ELR (cell line): ENCODE data around the gene RELB.

Experiments used
- DNase-seq: peaks from one replicate; pipeline ENCODE4 v3.0.0-alpha.2; 2015; ENCODE audit warnings: low read depth

The RELB gene

DNA sequence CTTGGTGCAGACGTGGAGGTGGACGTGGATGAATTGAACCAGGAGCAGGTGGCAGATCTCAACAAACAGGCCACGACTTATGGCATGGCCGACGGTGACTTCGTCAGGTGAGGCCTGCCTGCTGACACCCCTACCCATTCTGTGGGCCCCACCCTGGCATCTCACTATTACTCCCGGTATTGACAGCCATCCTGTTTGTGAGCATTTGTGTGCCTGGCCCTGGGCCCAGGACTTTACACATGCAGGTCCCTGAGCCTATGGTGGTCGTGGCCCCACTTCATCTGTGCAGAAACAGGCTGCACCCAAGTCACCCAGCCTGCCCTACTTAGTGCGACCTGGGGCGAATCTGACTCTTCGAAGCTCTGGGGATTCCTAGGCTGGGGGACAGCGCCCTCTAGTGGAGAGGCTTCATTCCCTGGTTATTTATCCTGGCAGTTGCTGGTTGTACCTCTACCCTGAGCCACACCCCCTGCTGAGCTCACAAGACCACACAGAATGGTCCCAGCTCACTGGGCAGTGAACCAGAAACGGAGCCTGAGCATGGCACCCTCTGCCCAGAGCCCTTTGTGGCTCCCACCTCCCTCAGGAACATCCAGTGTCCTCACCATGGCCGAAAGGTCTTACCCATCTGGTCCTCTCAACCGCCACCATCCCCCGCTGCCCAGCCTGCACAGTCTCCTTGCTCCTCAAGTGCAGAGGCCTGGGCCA, 58.1 kb downstream of the RELB start:
- peak; percentile 84 for DNase-seq

DNA sequence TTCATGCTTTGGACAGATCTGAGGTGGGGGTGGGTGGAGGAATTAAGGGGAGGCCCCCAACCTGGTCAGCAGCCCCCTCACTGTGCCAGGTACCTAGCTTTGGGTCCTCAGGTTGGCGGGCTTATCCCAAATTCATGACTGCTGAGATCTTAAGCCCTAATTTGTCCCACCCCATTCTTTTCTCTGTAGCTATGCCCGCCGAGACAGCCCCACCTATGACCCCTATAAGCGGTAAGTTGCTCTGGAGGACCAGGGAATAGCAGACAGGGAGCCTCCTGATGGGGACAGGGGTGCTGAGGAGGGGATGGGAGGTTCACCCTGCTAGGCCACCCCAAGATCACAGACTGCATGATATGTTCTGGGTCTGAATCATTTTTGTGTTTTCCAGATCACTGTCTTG, 60.7 kb downstream of the RELB start:
- DNase-seq, result no peak

DNA sequence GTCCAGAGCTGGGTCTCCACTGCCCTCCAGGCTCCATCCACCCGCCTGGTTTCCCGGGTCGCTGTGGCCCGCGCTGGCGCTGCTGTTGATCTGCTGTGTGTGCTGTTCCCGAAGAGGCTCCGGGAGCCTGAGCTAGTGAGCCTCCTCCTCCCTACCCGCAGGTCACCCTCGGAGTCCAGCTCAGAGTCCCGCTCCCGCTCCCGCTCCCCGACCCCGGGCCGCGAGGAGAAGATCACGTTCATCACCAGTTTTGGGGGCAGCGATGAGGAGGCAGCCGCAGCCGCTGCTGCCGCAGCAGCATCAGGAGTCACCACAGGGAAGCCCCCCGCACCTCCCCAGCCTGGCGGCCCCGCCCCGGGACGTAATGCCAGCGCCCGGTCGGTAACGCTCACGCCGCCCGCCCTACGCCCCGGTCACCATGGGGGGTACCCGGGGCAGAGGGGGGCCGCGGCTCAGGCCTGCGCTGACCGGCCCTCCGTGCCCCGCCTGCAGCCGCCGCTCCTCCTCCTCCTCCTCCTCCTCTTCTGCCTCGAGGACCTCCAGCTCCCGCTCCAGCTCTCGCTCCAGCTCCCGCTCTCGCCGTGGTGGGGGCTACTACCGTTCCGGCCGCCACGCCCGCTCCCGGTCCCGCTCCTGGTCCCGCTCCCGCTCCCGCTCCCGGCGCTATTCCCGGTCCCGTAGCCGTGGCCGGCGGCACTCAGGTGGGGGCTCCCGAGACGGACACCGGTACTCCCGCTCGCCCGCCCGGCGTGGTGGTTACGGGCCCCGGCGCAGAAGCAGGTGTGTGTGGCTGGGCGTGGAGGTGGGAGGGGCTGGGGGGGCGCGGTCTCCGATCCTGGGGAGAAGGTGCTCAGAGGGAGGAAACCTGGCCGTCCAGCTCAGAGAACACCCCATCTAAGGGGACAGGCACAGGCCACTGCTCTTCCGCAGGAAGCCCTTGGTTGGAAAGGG, 62.9 kb downstream of the RELB start:
- DNase-seq, result no peak

DNA sequence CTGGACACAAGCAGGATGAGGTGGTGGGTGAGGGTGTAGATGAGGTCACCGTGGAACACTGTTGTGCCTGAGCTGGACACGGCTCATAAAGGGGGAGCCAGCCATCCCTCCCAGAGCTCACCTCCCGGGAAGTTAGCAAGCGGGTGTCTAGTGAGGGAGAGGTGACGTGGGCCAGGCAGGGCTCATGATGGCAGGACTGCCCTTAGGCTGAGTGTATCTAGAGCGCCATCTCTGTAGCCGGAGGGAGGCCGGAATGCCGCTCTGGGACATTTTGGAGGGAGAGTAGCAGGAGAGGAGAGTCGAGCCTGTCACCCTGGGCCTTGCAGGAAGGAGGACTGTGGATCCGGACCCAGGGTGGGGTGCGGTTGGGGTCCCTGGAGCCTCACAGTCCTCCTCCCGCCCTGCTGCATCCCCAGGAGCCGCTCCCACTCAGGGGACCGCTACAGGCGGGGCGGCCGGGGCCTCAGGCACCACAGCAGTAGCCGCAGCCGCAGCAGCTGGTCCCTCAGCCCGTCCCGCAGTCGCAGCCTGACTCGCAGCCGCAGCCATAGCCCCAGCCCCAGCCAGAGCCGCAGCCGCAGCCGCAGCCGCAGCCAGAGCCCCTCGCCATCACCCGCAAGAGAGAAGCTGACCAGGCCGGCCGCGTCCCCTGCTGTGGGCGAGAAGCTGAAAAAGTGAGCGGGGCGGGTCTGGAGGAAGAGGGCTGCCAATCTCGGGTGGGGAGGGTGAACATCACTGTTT, 65.8 kb downstream of the RELB start:
- no peak for DNase-seq

DNA sequence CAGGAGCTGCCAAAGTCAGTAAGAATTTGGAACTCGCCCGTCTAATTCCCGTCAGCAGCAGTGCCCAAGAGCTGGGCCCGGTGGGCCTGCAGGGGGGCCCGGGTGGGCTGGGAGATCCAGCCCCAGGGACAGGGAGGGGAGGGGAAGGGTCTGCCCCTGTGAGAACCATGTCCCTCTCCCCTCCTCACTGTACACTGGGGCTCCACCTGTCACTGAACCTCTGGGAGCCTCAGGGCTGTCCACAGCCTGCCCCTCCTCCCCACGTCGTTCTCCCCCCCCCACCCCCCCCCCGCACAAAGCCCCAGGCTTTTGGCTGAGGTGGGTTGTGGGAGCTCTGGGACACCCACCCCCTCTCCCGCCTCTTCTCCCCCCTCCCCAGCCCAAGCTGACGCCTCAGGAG, 66.8 kb downstream of the RELB start:
- DNase-seq, result no peak

DNA sequence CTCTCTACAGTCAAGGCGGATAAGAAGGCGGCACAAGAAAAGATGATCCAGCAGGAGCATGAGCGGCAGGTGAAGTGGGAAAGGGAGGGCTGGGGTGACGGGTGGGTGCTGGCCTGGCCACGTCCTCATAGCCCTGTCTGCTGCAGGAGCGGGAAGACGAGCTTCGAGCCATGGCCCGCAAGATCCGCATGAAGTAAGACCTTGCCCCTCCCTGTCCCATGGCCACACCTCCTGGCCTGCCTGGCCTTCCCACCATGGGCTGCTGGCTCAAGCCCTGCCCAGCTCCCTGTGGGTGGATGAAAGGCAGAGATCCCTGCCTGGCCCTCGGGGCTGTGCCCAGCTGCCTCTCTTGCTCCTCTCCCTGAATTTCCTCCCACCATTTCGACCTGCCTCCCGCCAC, 67.8 kb downstream of the RELB start:
- peak; percentile 28 for DNase-seq

DNA sequence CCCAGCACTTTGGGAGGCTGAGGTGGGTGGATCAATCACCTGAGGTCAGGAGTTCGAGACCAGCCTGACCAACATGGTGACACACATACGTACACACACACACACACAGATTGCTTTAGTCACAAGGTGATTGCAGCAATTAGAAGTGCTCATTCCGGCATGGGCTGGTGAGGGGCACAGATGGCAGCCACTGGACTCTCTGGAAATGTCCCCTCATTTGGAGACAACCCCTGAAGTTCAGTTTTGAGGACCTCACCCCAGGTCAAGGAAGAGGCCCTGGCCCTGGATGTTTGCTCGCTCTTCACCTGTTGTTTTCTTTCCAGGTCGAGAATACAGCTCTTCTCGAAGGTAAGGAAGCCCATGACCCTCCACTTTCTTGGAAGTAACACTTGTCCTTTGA, 69.0 kb downstream of the RELB start:
- DNase-seq, result no peak

DNA sequence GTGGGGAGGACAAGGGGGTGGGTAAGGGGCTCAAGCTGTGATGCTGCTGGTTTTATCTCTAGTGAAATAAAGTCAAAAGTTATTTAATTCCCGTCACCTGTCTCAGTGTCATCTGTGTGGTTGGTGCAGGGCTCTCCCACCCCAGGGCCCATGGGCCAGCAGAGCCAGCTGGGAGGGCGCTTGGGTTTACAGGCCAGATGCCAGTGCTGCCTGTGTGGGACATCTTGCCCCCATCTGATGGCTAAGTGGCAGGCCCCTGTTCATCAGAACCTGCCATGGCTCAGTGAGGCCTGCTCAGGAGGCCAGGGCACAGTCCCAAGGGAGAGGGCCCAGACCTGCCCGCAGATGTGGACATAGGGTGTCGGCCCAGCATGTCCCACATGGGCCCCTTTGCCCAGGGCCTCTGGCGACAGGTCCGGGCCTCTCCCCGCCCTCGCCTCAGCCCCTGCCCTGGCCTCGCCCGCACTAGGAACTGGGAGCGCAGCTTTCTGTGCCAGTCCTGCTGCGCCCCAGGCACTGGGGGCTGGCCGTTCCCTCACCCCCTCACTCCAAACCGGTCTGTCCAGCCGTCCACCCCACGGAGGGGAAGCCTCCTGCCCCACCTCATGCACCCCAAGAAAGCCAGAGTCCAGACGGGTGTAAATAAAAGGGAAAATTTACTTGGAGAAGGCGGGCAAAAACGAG, 69.7 kb downstream of the RELB start:
- DNase-seq, result no peak

DNA sequence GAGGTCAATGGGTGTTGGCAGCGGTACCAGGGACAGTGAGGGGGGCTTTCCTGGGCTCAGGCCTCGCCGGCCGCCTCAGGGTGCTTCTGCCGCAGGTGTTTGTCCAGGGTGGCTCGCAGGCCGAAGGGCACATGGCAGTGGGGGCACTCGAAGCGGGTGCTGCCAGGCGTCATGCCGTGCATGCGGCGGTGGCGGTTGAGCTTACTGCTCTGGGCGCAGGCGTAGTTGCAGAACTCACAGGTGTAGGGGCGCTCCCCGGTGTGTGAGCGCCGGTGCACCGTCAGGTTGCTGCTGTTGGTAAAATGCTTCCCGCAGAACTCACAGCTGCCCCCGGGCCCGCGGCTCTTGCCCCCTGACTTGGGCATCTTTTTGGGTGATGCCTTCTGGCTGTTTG, 70.3 kb downstream of the RELB start:
- no peak for DNase-seq

DNA sequence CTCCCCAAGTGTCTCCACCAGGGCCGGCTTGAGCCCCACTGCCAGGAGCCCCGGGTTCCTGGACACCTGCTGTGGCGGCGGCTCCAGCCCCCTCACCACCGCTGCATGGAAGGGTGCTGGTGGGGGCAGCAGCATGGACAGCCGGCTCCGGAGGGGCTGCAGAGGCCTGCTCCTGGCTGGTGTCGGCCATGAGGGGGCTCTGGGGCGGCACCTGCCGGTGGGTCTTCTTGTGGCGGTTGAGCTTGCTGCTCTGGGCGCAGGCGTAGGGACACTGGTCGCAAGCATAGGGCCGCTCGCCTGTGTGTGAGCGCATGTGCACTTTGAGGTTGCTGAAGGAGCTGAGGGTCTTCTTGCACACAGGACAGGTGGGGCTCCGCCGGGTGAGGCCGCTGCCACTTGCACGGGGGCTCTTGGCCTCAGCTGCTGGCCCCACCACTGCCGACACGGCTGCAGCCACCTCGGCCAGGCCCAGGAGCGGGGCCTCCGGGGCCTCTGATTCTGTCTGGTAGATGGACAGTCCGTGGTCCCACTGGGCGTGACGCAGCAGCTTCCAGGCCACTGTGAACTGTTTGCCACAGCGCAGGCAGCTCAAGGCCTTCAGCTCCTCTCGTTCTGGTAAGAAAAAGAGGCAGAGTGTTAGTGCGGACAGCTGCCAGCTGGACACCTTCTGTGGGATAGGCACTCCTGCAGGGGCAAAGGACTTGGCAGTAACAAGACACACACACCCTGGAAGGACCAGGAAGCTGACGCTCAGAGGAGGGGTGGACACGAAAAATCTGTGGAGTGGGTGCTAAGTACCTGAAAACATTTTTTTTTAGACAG, 70.9 kb downstream of the RELB start:
- no peak for DNase-seq

DNA sequence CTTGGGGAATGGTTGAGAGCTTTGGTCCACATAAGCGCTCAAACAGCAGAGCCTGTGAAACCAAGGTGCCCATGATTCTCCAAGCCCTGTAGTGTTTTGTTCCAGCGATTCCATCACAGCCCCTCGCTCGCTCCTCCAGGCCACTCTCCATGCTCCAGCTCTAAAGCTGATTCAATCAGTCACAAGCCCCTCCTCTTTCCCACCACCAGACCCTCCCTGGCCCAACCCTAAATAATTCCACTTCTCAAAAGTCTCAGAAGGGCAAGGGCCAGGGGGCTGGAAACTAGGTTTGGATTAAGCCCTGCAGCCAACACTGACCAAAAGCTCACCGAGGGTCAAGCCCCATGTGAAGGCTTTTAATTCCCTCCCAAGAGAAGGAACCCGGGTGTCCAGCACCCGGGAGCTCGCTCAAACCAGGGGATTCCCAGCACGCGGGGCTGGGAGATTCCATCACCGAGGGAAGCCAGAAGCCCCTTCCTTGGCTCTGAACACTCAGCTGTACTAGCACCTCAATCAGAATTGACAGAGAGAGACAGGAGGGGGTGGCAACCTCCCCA, 73.6 kb downstream of the RELB start:
- no peak for DNase-seq

DNA sequence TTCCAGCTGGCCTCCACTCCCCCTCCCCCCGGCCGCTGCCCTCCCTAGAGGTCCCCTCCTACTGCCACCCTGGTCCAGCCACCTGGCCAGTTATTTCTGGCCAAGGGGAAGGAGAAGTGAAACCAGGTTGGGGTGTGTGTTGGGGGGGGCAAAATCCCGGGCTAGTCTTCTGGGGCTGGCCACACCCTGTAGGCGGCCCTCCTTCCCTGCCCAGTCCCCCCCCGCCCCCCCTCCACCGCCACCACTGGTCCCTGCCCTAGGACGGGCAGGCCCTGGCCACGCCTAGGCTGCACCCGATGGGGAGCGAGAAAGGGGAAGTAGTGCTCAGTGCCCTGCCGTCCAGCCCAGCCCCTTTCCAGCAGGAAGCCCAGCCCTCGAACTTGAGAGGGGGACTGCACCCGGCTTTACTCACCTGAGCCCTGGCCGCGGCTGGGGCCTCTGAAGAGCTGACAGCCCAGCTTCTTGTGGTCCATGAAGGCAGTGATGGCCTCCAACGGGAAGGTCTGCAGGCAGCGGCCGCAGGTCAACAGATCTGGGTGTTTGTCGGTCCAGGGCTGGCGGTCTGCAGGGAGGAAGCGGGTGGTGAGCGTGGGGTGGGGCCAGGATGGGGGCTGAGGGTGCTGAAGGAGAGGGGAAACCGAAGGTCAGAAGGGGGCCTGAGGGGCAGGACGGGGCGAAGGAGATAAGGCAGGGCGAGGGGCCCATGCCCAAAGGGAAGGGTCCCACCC, 74.2 kb downstream of the RELB start:
- peak; percentile 64 for DNase-seq

DNA sequence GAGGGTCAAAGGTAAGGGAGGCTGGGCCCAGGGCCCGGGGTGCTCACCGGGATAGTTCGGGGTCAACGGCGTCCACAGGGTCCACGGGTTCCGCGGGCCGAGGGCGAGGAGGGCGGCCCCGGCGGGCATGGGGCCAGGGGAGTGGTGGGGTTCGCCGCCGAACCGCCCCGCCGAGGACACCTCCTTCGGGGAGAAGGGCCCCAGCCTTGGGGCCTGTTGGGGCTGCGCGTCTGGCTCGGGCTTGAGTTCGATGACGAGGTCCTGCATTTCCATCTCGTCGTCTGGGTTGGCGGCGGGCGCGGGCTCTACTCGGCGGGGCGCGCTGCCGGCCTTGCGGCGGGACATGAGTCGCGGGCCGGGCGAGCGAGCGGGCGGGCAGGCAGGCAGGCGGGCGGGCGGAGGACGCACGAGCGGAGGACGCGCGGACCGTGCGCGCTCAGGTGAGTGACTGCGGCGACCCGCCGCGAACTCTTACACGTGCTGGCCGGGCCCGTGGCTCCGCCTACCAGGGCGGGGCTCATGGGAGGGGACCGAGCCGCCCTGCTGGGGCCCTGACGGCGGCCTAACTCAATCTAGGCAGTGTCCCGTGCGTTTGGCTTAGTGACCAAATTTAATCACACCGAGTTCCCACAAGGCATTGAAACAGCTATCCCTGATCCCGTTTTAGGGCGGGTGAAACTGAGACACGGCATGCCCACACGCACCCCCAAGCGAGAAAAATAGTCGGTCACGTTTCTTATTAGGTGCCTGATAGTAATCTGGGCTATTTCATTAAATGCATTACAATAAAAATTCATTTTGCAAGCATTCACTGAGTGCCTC, 75.0 kb downstream of the RELB start, which contains the start of gene ZNF296:
Gene ZNF296 (minus strand): TSS at position 450 of the 822 bp plus-strand sequence. CDS start 105 bp downstream, at position 345.
- peak; percentile 65 for DNase-seq

DNA sequence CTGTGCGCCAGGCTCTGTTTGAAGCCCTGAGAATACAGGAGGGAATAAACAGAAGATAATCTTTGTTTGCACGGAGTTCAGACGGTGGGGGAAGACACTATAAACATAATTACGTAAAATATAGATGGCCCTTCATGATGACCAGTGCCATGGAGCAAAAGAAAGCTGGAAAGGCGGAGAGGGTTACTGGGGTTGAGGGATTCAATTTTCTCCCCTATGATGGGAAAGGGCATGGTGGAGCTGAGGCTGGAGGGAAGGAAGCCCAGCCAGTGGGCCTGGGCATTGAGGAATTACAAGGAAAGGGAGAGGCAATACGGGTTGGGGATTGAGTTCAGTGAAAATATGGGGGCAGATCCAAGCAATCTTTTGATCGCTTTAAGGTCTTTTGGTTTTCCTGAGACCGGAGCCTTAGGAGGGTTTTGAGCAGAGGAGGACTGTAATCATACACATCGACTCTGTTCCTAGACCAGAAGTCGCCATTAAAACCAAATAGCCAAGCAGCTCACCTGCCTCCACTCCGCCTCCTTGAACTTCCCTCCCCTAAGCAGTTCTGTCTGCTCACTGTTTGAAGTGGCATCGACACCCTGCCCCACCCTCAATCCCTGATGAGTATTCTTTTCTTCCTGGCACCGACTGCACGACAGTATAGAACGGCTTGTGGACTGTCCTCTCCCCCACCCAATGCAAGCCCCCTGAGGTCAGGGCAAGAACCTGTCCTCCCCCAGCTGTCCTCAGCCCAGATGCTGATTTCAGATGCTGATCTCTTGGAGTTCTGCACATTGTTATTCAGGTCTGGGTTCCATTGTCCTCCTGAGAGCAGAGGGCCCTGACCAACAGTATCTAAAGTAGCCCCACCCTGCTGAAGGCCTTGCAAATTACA, 75.8 kb downstream of the RELB start:
- DNase-seq, result no peak

DNA sequence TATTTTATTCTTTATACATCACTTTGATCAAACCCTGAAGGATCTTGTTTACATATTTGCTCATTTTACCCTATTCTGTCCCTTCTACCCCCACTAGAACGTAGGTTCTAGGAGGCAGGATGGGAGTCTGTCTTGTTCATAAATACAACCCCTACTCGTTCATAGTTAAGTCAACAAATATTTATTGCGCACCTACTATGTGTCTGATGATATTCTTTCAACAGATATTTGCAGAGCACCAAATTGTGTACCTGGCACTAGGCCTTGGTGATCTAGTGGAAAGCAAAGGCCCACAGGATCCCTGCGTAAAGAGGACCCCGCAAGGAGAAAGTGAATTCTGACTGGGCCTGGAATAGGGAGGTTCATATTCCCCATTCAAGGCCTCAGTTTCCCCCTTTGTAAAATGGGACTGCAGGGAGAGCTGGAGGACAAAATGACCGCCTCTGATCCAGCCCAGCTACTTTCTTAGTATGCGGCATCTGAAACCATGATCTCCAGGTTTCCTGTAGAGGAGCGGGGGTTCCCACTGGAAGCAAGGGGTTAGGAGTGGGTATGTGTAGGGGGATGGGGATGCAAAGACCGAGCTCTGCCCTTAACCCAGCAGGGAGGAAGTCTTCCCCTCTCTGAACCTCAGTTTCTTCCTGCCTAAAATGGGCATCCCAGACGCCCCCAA, 77.3 kb downstream of the RELB start:
- no peak for DNase-seq

DNA sequence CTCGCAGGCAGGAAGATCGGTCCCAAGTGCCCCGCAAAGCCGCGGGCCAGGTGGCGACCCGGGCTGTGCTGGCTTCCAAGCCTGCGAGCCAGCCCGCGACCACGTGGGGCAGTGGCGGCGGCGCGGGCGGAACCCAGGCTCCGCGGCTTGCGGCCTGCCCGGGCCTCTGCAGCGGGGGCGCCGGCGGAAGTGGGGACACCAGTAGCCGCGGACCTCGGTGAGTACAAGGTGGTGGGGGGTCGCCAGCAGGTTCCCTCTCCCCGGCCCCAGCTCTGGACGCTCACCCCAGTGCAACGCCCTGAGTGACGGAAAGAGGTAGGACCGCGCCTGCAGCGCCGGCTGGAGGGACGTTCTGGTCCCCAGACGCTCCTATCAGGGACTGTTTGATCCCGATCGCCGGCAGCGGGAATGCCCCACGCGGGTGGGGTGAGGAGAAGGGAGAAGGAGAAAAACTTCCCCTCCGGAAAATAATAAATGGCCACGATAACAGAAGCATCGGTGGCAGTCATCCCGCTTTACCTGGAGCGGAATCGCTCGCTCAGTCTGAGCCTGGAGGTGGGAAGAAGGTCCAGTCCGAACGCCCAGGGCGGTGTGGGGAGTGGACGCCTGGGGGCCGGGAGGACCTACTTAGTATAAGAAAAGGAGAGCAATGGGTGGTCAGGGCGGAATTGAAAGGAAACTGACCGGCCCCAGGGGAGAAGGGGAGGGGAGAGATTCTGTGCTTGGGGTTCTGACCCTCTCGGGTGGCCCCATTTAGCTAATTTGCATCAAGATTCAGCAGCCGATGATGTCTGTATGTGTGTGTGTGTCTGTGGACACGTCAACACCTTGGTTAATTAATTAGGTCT, 78.0 kb downstream of the RELB start, which contains the start of gene GEMIN7:
Gene GEMIN7 (plus strand): TSS at position 198 of the 848 bp plus-strand sequence. CDS start 10,855 bp downstream, outside the sequence.
- DNase-seq, result peak; percentile 82
